ENCODE results near the gene BICDL1. TPM values are rescaled to one million over a fixed set of nuclear protein-coding genes. Genes with fewer than 3 reads are reported as not detected.

Gene BICDL1
- total RNA-seq, 1 donor from 2014 or later: not detected

DNA sequence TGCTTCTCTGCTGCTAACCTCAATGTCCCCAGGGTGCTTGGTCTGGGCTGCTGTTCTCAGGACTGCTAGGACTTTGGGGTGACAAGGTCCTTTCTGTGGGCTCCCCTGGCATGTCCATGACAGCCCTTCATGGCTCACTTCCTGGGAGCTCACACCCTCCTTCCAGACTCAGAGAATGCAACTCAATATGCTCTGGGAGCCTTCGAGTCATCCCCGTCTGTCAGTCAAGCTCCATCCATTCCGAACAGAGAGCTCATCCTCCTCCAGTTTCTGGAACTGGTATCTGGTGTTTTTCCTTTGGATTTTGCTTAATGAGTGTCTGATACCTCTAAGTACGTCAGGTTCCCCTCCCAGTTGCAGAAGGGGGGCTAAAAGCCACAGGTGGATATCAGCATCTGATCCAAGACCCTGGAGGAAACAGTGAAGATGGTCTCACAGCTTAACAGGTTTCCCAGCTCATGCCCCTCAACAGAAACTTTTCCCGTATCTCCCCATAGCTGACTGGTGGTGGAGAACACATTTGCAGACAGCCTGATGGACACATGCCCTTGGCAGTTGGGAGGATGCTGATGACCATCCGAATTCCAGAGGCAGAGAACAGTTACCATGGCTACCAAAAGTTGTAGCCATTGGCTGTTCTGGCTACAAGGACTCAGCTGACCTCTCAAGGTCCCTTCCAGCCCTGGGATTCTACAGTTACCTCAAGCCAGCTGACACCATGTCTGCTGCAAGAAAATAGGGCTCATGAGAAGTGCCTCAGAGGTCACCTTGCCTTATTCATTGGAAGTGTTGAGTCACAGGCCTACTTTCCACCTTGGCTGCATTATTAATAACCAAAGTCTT lies 137.0 kb downstream of the BICDL1 start:
- DNase-seq (ENCODE audit: extremely low spot score, unreplicated experiment): no peak
- Mint-ChIP-seq H3K36me3 (ENCODE audit: unreplicated experiment) (peaks cover 31% of the 10 kb centered on the region), H3K4me1 (ENCODE audit: unreplicated experiment) (no peaks in the 10 kb centered on the region), H3K27ac (ENCODE audit: unreplicated experiment) (no peak overlapping the region), H3K4me3 (ENCODE audit: unreplicated experiment) (no peak overlapping the region), H3K27me3 (ENCODE audit: unreplicated experiment) (no peaks in the 10 kb centered on the region), H3K9me3 (ENCODE audit: unreplicated experiment) (no peaks in the 10 kb centered on the region)
- TF ChIP-seq, protein P1, sequence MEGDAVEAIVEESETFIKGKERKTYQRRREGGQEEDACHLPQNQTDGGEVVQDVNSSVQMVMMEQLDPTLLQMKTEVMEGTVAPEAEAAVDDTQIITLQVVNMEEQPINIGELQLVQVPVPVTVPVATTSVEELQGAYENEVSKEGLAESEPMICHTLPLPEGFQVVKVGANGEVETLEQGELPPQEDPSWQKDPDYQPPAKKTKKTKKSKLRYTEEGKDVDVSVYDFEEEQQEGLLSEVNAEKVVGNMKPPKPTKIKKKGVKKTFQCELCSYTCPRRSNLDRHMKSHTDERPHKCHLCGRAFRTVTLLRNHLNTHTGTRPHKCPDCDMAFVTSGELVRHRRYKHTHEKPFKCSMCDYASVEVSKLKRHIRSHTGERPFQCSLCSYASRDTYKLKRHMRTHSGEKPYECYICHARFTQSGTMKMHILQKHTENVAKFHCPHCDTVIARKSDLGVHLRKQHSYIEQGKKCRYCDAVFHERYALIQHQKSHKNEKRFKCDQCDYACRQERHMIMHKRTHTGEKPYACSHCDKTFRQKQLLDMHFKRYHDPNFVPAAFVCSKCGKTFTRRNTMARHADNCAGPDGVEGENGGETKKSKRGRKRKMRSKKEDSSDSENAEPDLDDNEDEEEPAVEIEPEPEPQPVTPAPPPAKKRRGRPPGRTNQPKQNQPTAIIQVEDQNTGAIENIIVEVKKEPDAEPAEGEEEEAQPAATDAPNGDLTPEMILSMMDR (IDR thresholded peaks at IDR 0.05): no peak

DNA sequence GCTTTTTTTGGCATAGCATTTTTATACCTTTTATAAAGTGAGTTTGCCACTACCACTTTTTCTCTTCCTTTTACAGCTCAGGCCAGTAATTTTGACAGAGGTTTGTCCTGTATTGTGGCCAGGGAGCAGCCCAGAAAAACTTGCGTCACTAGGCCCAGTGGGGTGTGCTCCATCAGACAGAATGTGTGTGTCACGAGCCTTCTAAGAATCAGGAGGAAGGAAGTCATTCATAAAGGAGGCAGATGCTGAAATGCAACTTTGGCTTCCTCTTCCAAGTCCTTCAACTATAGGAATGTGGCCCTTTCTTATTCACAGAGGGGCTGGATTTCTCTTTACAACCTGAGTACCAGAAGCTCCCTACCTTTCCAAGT lies 137.6 kb downstream of the BICDL1 start:
- DNase-seq (ENCODE audit: extremely low spot score, unreplicated experiment): no peak
- TF ChIP-seq, protein P1 (IDR thresholded peaks at IDR 0.05): no peak
- H3K9me3 Mint-ChIP-seq (ENCODE audit: unreplicated experiment): no peaks in the 10 kb centered on the region
- H3K27ac Mint-ChIP-seq (ENCODE audit: unreplicated experiment): no peak overlapping the region
- H3K4me3 Mint-ChIP-seq (ENCODE audit: unreplicated experiment): no peak overlapping the region
- peaks cover 37% of the 10 kb centered on the region for H3K36me3 Mint-ChIP-seq (ENCODE audit: unreplicated experiment)
- no peaks in the 10 kb centered on the region for H3K27me3 Mint-ChIP-seq (ENCODE audit: unreplicated experiment)
- no peaks in the 10 kb centered on the region for H3K4me1 Mint-ChIP-seq (ENCODE audit: unreplicated experiment)

DNA sequence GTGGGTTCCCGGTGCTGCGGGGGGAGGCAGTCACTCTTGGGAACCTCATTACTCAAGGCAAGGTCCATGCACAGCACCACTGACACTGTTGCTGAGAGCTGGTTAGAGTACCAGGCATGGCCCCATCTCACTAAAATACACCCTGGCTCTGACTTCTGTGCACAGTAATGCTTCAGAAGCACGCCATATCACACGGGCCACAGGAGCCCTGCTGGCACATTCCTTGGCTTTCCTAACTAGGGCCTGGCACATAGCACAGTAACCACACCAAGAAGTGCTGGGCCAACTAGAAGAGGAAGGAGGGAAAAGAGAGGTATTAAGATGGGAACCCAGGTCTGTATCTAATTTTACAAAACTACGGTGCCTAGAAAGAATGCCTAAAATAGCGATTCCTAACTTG lies 141.0 kb downstream of the BICDL1 start:
- Mint-ChIP-seq H3K27me3 (ENCODE audit: unreplicated experiment) (no peaks in the 10 kb centered on the region), H3K27ac (ENCODE audit: unreplicated experiment) (no peak overlapping the region), H3K36me3 (ENCODE audit: unreplicated experiment) (peaks cover 49% of the 10 kb centered on the region), H3K4me3 (ENCODE audit: unreplicated experiment) (no peak overlapping the region), H3K4me1 (ENCODE audit: unreplicated experiment) (no peaks in the 10 kb centered on the region), H3K9me3 (ENCODE audit: unreplicated experiment) (no peaks in the 10 kb centered on the region)
- TF ChIP-seq, protein P1 (IDR thresholded peaks at IDR 0.05): no peak
- no peak for DNase-seq (ENCODE audit: extremely low spot score, unreplicated experiment)

DNA sequence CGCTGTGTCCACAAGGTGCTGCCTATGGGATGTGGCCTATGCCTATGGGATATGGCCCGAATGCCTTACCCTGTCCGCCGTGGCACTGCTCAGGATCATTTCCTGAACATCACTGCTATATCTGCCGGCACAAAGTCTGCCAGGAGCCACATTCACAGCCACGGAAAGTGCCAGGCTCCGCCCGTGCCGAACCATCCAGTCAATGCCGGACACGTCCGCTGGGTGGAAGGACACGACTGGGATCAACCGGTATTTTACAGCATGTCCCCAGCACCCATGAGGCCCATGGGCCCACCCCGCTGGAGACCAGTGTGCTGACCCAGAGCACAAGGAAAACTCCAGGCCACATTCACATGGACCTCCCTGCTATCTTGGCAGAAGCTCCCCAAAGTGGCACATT lies 142.1 kb downstream of the BICDL1 start:
- H3K4me1 Mint-ChIP-seq (ENCODE audit: unreplicated experiment): no peaks in the 10 kb centered on the region
- H3K9me3 Mint-ChIP-seq (ENCODE audit: unreplicated experiment): no peaks in the 10 kb centered on the region
- TF ChIP-seq, protein P1 (IDR thresholded peaks at IDR 0.05): no peak
- no peak overlapping the region for H3K4me3 Mint-ChIP-seq (ENCODE audit: unreplicated experiment)
- H3K27me3 Mint-ChIP-seq (ENCODE audit: unreplicated experiment): no peaks in the 10 kb centered on the region
- no peak for DNase-seq (ENCODE audit: extremely low spot score, unreplicated experiment)
- peaks cover 46% of the 10 kb centered on the region for H3K36me3 Mint-ChIP-seq (ENCODE audit: unreplicated experiment)
- H3K27ac Mint-ChIP-seq (ENCODE audit: unreplicated experiment): no peak overlapping the region

DNA sequence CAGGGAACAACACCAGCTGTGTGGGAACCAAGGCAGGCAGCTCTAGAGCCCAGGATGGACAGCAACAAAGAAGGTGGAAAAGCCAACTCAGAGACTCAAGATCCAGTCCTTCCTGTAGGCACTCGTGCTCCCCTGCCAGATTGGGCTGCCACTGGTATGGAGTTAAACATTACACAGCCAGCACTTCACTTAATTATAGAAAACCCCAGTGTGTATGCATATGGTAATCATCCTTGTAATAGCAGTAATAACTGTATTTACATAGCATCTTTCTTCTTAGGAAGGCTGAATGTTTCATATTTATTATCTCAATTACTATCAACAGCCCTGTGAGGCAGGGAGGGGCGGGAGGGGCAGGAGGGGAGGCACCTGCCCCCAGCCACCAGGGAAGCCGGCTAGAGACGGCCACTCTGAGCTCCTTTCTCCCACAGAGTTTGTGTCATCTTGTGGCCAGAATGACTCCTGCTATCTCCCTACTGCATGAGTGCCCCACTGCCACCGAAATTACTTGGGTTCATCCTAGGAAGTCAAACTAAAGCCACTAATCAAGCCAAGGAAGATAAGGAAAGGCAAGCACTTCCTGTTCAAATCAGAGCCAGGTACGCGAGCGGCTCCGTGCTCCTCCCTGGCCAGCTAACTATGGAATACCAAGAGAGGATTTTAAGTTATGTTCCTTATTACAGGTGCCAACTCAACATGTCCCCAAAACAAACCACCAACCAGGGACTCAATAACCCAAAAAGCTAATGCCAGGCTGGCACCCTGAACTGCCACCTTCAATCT lies 143.2 kb downstream of the BICDL1 start:
- no peaks in the 10 kb centered on the region for H3K27me3 Mint-ChIP-seq (ENCODE audit: unreplicated experiment)
- H3K4me3 Mint-ChIP-seq (ENCODE audit: unreplicated experiment): no peak overlapping the region
- no peaks in the 10 kb centered on the region for H3K4me1 Mint-ChIP-seq (ENCODE audit: unreplicated experiment)
- H3K27ac Mint-ChIP-seq (ENCODE audit: unreplicated experiment): no peak overlapping the region
- peaks cover 44% of the 10 kb centered on the region for H3K36me3 Mint-ChIP-seq (ENCODE audit: unreplicated experiment)
- DNase-seq (ENCODE audit: extremely low spot score, unreplicated experiment): no peak
- TF ChIP-seq, protein P1 (IDR thresholded peaks at IDR 0.05): no peak
- no peaks in the 10 kb centered on the region for H3K9me3 Mint-ChIP-seq (ENCODE audit: unreplicated experiment)

Measured in osteocyte (in vitro differentiated cells).